Activated CD8-positive, alpha-beta memory T cell treated with anti-CD3 and anti-CD28 coated beads for 4 hours (primary cell): ENCODE measurements around the gene RFESD.
"Not testable (repeated sequence)": the region's sequence is repeated elsewhere in the genome, so short reads cannot be mapped to it uniquely, and the experiment has no call there.

ENCODE experiments used
- DNase-seq, 2 donors: peaks; one replicate each; pipeline ENCODE4 v3.0.0-alpha.2; 2020; ENCODE audit warnings: low read depth in 2 of 2

The RFESD gene

DNA sequence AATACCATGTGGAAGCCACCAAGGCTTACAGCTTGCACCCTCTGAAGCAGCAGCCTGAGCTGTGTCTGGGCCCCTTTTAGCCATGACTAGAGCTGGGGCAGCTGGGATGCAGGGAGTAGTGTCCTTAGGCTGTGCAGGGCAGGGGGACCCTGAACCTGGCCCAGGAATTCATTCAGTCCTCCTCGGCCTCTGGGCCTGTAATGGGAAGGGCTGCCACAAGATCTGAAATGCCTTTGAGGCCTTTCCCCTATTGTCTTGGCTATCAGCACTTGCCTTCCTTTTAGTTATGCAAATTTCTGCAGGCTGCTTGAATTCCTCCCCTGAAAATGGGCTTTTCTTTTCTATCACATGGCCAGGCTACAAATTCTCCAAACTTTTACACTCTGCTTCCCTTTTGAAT is 17.6 kb upstream of the RFESD start:
- DNase-seq, result no peak

DNA sequence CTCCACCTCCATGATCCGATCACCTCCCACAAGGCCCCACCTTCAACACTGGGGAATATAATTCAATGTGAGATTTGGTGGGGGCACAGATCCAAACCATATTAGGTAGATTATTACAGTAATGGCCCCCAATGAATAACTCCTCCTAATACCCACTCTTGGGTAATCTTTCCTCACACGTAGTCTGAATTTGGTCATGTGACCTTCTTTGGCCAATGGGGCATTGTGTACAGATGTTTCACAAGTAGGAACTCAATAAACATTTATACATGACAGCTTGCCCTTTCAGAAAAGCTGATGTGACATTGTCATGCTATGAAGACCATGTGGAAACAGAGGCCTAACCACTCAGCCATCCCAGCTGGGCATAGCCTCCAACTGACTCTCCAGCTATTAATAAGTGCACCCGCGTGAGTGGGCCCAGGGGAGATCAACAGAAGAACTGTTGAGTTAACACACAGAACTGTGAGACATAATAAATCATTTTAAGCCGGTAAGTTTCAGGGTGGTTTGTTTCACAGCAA is 16.1 kb upstream of the RFESD start:
- DNase-seq, result no peak

DNA sequence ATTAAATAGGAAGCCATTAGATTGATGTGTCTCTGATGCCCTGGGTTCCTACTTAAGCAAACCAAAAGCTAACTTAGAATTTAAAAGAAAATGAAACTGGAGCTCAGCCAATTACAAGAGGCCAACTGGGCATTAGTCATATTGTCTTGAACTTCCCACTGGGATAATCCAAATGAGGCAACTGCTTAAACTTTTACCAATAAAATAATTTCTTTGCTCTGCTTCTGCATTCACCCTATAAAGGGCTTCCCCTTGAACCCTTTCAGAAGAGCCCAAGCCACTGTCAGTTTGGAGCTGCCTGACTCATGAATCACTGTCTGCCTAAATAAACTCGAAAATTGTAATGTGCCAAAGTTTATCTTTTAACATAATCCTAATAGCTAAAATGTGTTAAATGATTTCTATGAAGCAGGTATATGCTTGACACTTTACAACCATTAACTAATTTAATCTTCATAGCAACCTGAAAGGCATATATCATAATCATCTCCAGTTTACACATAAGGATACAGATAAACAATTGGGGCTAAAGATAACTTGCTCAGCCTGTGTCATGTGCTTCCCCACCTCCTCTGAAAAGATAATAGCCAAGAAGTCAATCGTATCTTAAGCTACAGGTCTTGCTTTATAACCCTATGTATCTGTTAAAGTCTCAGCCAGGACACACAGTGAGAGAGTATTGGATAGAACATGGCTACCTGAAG is 15.2 kb upstream of the RFESD start:
- DNase-seq, result no peak

- peak; percentile 28 to 61 for DNase-seq
Observed at GRCh38 chr5:95631991-95632675, 14.4 kb upstream of the RFESD start.

DNA sequence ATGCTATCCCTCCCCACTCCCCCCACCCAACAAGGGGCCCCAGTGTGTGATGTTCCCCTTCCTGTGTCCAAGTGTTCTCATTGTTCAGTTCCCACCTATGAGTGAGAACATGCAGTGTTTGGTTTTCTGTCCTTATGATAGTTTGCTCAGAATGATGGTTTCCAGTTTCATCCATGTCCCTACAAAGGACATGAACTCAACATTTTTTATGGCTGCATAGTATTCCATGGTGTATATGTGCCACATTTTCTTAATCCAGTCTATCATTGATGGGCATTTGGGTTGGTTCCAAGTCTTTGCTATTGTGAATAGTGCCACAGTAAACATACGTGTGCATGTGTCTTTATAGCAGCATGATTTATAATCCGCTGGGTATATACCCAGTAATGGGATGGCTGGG is 13.6 kb upstream of the RFESD start:
- not testable (repeated sequence) for DNase-seq

- DNase-seq, result no peak
Observed at GRCh38 chr5:95633671-95634070, 12.9 kb upstream of the RFESD start.

DNA sequence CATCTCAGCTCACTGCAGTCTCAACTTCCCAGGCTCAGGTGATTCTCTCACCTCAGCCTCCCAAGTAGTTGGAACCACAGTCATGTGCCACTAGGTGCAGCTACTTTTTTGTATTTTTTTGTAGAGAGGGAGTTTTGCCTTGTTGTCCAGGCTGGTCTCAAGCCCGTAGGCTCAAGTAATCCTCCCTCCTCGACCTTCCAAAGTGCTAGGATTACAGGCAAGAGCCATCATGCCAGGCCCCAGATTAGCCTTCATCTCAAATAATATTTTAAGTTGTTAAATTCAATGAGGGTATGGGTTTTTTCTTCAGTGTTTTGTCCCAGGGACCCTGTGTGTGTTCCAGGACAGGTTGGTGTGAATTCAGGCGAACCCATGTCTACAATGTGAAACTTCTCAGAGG is 12.5 kb upstream of the RFESD start:
- DNase-seq, result no peak

DNA sequence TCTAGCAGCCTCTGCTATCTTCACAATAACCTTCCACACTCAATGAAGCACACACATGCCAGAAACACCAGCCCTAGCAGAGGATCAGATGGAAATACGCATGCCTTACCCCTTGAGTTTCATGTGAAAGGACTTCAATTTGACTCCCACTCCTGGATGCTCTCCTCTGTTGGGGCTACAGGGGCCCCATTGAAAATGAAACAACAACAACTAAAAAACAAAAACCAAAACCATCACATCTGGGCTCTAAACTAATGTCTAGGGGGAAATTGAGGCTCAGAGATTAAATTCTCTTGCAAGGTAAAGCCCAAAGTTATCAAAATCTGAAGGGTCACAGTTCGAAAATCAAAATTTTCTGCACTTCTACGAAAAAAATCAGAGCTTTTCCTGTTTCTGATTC is 7.9 kb upstream of the RFESD start:
- DNase-seq, result no peak

GRCh38 chr5:95641741-95642220 is 4.8 kb upstream of the RFESD start:
- no peak for DNase-seq

DNA sequence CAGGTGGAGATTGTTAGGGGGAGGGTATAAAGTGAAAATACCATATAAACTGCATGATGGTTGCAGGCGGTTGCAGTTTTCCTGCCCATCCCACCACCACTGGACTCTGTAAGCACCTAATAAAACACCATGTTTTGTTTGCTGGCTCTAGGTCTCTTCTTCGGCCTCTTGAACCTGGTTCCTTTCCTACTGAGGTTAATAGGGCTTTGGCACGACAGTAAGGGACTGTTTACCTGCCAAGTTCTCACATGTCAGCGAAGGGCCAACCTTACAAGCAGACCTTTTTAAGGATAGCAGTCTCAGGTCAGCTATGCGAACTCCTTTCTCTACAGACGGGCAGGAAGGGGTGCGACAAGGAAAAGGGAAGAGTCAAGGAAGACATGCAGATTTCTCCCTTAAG is 3.4 kb upstream of the RFESD start:
- no peak for DNase-seq

- no peak for DNase-seq
Observed at GRCh38 chr5:95644351-95645042, 2.1 kb upstream of the RFESD start.

DNA sequence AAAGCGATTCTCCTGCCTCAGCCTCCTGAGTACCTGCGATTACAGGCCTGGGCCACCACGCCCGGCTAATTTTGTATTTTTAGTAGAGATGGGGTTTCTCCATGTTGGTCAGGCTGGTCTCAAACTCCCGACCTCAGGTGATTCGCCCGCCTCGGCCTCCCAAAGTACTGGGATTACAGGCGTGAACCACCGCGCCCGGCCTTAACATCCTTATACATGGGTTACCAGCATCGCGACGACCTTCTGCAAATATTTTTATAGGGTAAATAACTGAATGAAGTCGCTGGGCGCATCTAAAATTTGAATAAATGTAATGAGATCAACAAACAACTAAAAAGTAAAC is 380 bp upstream of the RFESD start:
- not testable (repeated sequence) for DNase-seq

DNA sequence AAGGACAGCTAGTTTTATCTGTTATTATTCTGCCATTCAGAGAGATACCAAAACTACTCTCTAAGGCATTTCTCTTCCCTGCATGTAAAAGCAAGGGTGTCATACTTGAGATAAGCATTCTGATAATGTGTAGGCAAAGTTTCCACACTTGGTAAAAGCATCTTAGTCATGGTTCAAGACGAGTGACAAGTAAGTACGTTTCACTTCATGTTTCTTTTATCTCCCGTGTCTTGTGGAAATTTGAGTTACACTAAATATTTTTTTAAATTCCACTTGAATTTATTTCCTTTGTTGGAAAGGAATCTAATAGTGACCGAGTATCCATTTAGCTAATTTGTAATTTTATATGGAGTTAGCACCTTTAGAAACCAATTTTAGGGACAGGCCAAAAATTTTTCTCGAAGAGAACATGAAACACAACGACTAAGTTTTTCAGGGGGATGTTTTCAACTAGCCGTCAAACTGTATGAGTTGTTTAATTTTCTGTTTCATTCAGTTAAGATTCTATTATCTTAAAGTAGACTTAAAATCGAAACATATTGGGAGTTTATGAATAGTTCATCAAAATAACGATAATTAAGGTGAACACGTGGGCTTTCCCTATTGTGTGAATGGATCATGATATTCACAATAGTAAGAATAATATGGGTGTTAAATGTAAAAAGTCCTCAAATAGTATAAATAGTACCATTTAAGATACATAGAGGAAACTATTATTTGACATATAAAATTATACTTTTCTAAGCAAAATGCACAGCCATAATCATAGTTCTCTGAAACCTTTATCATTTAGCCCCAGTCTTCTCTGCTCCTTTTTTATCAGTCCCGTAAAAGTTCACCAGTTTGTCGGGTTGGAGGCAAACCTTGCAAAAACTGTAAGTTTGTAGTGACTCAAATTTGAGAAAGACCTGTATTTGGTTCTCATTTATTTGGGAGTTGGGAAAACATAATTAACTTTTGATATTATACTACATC is 1.6 kb downstream of the RFESD start:
- DNase-seq, result no peak

DNA sequence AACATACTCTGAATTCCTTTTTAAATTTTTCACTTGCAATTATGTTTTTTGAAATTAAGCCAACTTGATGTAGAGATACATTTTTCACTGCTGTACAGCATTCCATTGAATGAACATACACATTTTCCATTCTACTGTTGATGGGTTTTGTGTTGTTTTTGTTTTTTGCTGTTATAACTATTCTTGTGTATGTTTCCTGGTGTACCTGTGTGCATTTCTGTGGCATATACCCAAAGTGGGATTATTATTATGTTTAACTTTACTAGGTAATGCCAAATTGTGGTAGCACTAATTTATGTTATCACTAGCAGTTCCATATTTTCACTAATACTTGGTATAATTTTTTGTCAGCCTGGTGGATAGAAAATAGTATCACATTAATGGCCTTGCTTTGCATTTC is 2.7 kb downstream of the RFESD start:
- DNase-seq, result no peak

DNA sequence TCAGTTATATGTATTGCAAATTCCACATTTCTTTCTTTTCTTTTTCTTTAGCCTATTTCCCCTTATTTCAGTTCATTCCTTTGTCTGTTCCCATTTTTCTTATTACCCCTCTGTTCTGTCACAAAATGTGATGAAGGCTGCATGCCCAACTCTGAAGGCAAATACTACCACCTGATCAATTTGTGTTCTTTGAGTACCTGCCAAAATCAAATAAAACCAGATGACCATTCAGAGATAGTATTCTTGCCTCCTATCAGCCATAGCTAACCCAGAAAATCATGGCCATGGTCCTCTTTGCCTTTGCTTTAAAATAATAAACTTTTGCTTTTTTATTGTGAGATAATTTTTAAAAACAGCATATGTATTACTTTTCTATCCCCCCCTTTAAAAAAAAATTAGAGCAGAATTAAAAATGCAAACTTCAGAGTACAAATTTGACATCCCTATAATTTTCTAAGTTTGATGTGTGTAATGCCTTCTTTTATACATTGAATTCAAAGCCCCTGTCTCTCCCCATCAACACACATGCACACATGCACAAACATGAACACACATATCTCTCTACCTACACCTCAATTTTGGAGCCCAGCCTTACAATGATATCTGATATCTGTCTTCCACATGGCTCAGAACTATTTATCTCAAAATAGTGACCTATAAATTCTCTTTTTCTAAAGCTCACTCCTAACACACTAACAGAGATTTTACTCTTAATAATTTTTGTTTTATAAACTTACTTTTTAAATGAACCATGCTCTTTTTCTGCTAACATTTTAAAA is 3.5 kb downstream of the RFESD start:
- DNase-seq, result no peak

DNA sequence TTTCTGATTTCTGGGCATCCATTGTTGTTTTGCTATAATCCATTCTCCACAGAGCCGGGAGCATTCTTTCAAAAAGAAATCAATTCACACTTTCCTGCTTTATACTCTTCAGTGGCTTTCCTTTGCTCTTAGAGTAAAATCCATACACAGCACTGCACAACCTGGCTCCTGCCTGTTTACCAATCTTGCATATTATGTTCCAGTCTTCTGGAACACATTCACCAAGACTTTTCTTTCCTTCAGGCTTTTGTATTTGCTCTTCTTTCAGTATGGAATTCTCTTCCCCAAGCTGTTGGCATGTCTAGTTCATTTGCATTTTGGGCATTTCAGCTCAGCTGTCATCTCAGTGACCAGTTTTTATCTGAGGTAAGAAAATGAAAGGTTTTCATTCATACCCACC is 6.3 kb downstream of the RFESD start:
- no peak for DNase-seq

DNA sequence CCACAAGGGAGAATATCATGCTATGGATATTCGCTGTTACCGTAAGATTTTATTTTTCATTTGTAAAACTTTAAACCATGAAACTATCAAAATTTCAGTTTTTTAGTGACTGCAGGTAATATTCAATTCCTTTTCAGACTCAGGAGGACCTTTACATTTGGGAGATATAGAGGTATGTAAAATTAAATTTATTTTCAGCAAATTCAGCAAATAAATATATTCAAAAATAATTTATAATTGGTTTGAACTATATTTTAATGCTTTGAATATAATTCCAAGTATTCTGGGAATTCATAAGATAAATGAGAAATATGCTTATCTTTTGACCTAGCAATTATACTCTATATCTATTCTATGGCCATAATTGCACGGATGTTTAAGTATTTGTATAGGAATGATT is 7.6 kb downstream of the RFESD start:
- DNase-seq, result no peak

DNA sequence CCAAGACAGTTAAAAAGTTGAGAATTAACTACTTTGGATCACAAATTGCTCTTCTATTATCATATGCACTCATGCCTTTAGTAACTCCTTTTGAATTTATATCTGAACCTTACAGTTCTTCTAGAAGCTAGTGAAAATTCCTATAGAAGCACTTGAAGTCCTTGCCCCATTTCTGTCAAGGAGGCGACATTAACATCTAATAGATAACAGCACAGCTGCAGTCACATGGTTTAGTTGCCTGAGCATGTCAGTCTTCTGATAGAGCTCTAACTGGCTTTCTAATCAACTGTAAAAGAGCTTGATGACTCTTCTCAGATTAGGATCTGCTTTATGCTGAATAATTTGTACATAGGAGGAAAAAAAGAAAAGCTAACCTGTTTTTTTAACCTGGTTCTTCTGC is 9.0 kb downstream of the RFESD start:
- DNase-seq, result no peak

- DNase-seq, result no peak
Observed at GRCh38 chr5:95660060-95660459, 13.5 kb downstream of the RFESD start.

DNA sequence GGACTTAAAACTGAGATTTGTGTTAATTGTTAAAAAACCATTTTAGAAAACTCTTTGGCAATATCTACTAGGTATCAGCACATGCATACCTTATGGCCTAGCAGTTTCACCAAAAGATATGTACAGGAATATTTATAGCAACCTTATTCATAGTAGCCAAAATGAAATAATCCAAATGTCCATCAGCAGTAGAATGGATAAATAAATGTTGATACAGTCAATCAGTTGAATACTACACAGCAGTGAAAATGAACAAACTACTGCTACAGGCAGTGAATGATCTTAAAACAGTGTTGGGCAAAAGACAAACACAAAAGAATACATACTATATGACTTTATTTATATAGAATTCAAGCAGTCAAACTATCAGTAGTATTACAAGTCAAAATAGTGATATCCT is 16.4 kb downstream of the RFESD start:
- no peak for DNase-seq
